Thoracic aorta (tissue), 2 donors: ENCODE measurements around the gene GUCY2D. TPM values are rescaled to one million over a fixed set of nuclear protein-coding genes. Genes with fewer than 3 reads are reported as not detected.

Experiments used
- ATAC-seq: fragments of 150-250 bp; one replicate; pipeline ENCODE4 v1.8.0; 2017; ENCODE audit warnings: low read depth; ENCODE audit not compliant: insufficient number of reproducible peaks, low FRiP score
- DNase-seq: peaks from one replicate; pipeline ENCODE4 v3.0.0-alpha.2; 2020; ENCODE audit warnings: low spot score
- H3K27ac ChIP-seq, 2 donors: fragments of 200-600 bp; sonication (generic); 1 replicate in 1 of 2; 2 replicates in 1 of 2; pipeline ENCODE4 v1.5.1; 2016; ENCODE audit warnings: mild to moderate bottlenecking in 2 of 2, moderate library complexity in 2 of 2
- H3K27me3 ChIP-seq: fragments of 200-600 bp; sonication (generic); replicated peaks from 2 replicates; pipeline ENCODE4 v1.6.0; 2016; ENCODE audit warnings: mild to moderate bottlenecking; ENCODE audit not compliant: insufficient read depth
- H3K36me3 ChIP-seq: fragments of 200-600 bp; sonication (generic); one replicate; pipeline ENCODE4 v1.5.1; 2016
- H3K4me1 ChIP-seq, 2 donors: fragments of 200-600 bp; sonication (generic); 1 replicate in 1 of 2; 2 replicates in 1 of 2; pipeline versions ENCODE4 v1.5.1 to v1.6.0; 2016; ENCODE audit warnings: low read depth in 2 of 2, mild to moderate bottlenecking in 1 of 2; ENCODE audit not compliant: control insufficient read depth in 1 of 2
- H3K4me3 ChIP-seq: fragments of 200-600 bp; sonication (generic); 2 replicates; pipeline ENCODE4 v1.5.1; 2016; ENCODE audit warnings: mild to moderate bottlenecking
- H3K9me3 ChIP-seq: fragments of 200-600 bp; sonication (generic); 2 replicates; pipeline ENCODE4 v1.5.1; 2016
- CTCF ChIP-seq: fragments of 200-600 bp; sonication (generic); IDR thresholded peaks from one replicate; pipeline ENCODE4 v1.5.1; 2019; ENCODE audit warnings: antibody characterized with exemption
- total RNA-seq, 2 donors: library from RNA; depleted of rRNA; stranded (reverse); fragments of >200 nt; gene quantifications; one replicate each; pipeline versions ENCODE4 v1.1.0 to v1.2.3, GENCODE V29; 2016

GUCY2D gene
- total RNA-seq, 2 donors from 2014 or later: not detected

GRCh38 chr17:7992516-7992915, 9.9 kb upstream of the GUCY2D start:
- Histone ChIP-seq H3K4me3 (no peak overlapping the region), H3K9me3 (no peaks in the 10 kb centered on the region), H3K4me1 (peaks cover 0 to 10% of the 10 kb centered on the region in 2 donors), H3K36me3 (no peaks in the 10 kb centered on the region), H3K27ac (no peak overlapping the region), H3K27me3 (no peaks in the 10 kb centered on the region)
- DNase-seq: no peak
- ATAC-seq: no peak
- TF ChIP-seq CTCF: no peak

GRCh38 chr17:7992924-7993323, 9.5 kb upstream of the GUCY2D start:
- Histone ChIP-seq H3K27me3 (no peaks in the 10 kb centered on the region), H3K4me3 (no peak overlapping the region), H3K9me3 (no peaks in the 10 kb centered on the region), H3K4me1 (peaks cover 0 to 10% of the 10 kb centered on the region in 2 donors), H3K27ac (no peak overlapping the region), H3K36me3 (no peaks in the 10 kb centered on the region)
- ATAC-seq: no peak
- TF ChIP-seq CTCF: no peak
- DNase-seq: no peak

- Histone ChIP-seq H3K36me3 (no peaks in the 10 kb centered on the region), H3K9me3 (no peaks in the 10 kb centered on the region), H3K4me3 (no peak overlapping the region), H3K27me3 (no peaks in the 10 kb centered on the region), H3K27ac (no peak overlapping the region), H3K4me1 (peaks cover 0 to 10% of the 10 kb centered on the region in 2 donors)
- no peak for DNase-seq
- no peak for ATAC-seq
- no peak for TF ChIP-seq CTCF
Measured at GRCh38 chr17:7993972-7994589, 8.3 kb upstream of the GUCY2D start.

- no peak for DNase-seq
- no peak for TF ChIP-seq CTCF
Measured at GRCh38 chr17:7995724-7996123, 6.7 kb upstream of the GUCY2D start.

GRCh38 chr17:7997186-7997585, 5.2 kb upstream of the GUCY2D start:
- no peak overlapping the region for H3K27ac ChIP-seq
- DNase-seq: no peak
- no peak for ATAC-seq

More at GRCh38 chr17:7995724-7996123, 6.7 kb upstream of the GUCY2D start:
- H3K4me1 ChIP-seq: peaks cover 0 to under 1% of the 10 kb centered on the region in 2 donors
- no peak for ATAC-seq
- no peak overlapping the region for H3K4me3 ChIP-seq
- peaks cover 1% of the 10 kb centered on the region for H3K27me3 ChIP-seq
- H3K27ac ChIP-seq: no peak overlapping the region
- no peaks in the 10 kb centered on the region for H3K9me3 ChIP-seq
- H3K36me3 ChIP-seq: no peaks in the 10 kb centered on the region

More at GRCh38 chr17:7997186-7997585, 5.2 kb upstream of the GUCY2D start:
- Histone ChIP-seq H3K36me3 (no peaks in the 10 kb centered on the region), H3K9me3 (no peaks in the 10 kb centered on the region), H3K4me3 (no peak overlapping the region), H3K27me3 (peaks cover 6% of the 10 kb centered on the region), H3K4me1 (peaks cover 0 to 3% of the 10 kb centered on the region in 2 donors)
- TF ChIP-seq CTCF: no peak
